H9 (cell line): ENCODE results near the gene CDC42SE1. TPM values are rescaled to one million over a fixed set of nuclear protein-coding genes. Genes with fewer than 3 reads are reported as not detected.

ENCODE experiments used
- DNase-seq: peaks from one replicate; pipeline ENCODE4 v3.0.0-alpha.2; 2017
- H2AFZ ChIP-seq: one replicate; pipeline ENCODE4 v1.6.1; 2013; ENCODE audit warnings: mild to moderate bottlenecking, low read length, control low read depth, moderate library complexity
- H2AK5ac ChIP-seq: 2 replicates; pipeline ENCODE4 v1.6.1; 2013; ENCODE audit warnings: low read length, control low read depth, mixed read lengths; ENCODE audit not compliant: insufficient read length
- H2BK120ac ChIP-seq: one replicate; pipeline ENCODE4 v1.6.1; 2013; ENCODE audit warnings: low read depth, mild to moderate bottlenecking, low read length, control low read depth, inconsistent platforms; ENCODE audit not compliant: poor library complexity, severe bottlenecking
- H2BK12ac ChIP-seq: 2 replicates; pipeline ENCODE4 v1.6.1; 2013; ENCODE audit warnings: low read length, control low read depth, mixed read lengths, low read depth; ENCODE audit not compliant: insufficient read length
- H2BK15ac ChIP-seq: 2 replicates; pipeline ENCODE4 v1.6.1; 2013; ENCODE audit warnings: low read depth, low read length, control low read depth
- H2BK20ac ChIP-seq: one replicate; pipeline ENCODE4 v1.6.1; 2013; ENCODE audit warnings: low read depth, mild to moderate bottlenecking, low read length, control low read depth, inconsistent platforms; ENCODE audit not compliant: poor library complexity, severe bottlenecking
- H2BK5ac ChIP-seq: 2 replicates; pipeline ENCODE4 v1.6.1; 2013; ENCODE audit warnings: low read length, control low read depth, mixed read lengths; ENCODE audit not compliant: insufficient read length
- H3K14ac ChIP-seq: 2 replicates; pipeline ENCODE4 v1.6.1; 2013; ENCODE audit warnings: low read length, control low read depth; ENCODE audit not compliant: insufficient read depth
- H3K18ac ChIP-seq: 2 replicates; pipeline ENCODE4 v1.6.1; 2013; ENCODE audit warnings: low read depth, mild to moderate bottlenecking, mixed read lengths, low read length, control low read depth; ENCODE audit not compliant: insufficient read length
- H3K23ac ChIP-seq: 2 replicates; pipeline ENCODE4 v1.6.1; 2013; ENCODE audit warnings: low read length, control low read depth, mixed read lengths, low read depth; ENCODE audit not compliant: insufficient read length
- H3K23me2 ChIP-seq: 2 replicates; pipeline ENCODE4 v1.6.1; 2013; ENCODE audit warnings: low read depth, mild to moderate bottlenecking, mixed read lengths, low read length, control low read depth; ENCODE audit not compliant: insufficient read length, poor library complexity, severe bottlenecking
- H3K27ac ChIP-seq: 2 replicates; pipeline ENCODE4 v1.5.1; 2013; ENCODE audit warnings: low read length, control low read depth, mixed read lengths, low read depth; ENCODE audit not compliant: insufficient read length
- H3K27me3 ChIP-seq: 2 replicates; pipeline ENCODE4 v1.6.1; 2013; ENCODE audit warnings: low read length, control low read depth, inconsistent platforms; ENCODE audit not compliant: insufficient read depth
- H3K4ac ChIP-seq: 2 replicates; pipeline ENCODE4 v1.6.1; 2013; ENCODE audit warnings: low read depth, mild to moderate bottlenecking, control low read depth, inconsistent platforms, low read length, moderate library complexity
- H3K4me1 ChIP-seq: 2 replicates; pipeline ENCODE4 v1.6.1; 2013; ENCODE audit warnings: low read length, control low read depth, inconsistent platforms; ENCODE audit not compliant: insufficient read depth
- H3K4me2 ChIP-seq: 2 replicates; pipeline ENCODE4 v1.6.1; 2013; ENCODE audit warnings: low read length, control low read depth, mixed read lengths; ENCODE audit not compliant: insufficient read length, insufficient read depth
- H3K56ac ChIP-seq: 2 replicates; pipeline ENCODE4 v1.6.1; 2013; ENCODE audit warnings: low read depth, mild to moderate bottlenecking, mixed read lengths, low read length, control low read depth; ENCODE audit not compliant: insufficient read length
- H3K79me1 ChIP-seq: 2 replicates; pipeline ENCODE4 v1.6.1; 2013; ENCODE audit warnings: low read depth, mild to moderate bottlenecking, moderate library complexity, low read length, control low read depth, inconsistent platforms; ENCODE audit not compliant: insufficient read depth, poor library complexity, severe bottlenecking
- H3K79me2 ChIP-seq: 2 replicates; pipeline ENCODE4 v1.6.1; 2013; ENCODE audit warnings: low read length, control low read depth, inconsistent platforms; ENCODE audit not compliant: insufficient read depth
- H3K9ac ChIP-seq: 2 replicates; pipeline ENCODE4 v1.6.1; 2013; ENCODE audit warnings: low read length, control low read depth, mixed read lengths; ENCODE audit not compliant: insufficient read length; ENCODE audit errors: extremely low read depth
- H3K9me3 ChIP-seq: one replicate; pipeline ENCODE4 v1.6.1; 2013; ENCODE audit warnings: low read depth, low read length, inconsistent platforms; ENCODE audit not compliant: control insufficient read depth
- H3T11ph ChIP-seq: one replicate; pipeline ENCODE4 v1.6.1; 2013; ENCODE audit warnings: mild to moderate bottlenecking, low read length, control low read depth, inconsistent platforms
- H4K20me1 ChIP-seq: one replicate; pipeline ENCODE4 v1.6.1; 2013; ENCODE audit not compliant: control insufficient read depth, insufficient read length, insufficient read depth
- H4K5ac ChIP-seq: 2 replicates; pipeline ENCODE4 v1.6.1; 2013; ENCODE audit warnings: low read depth, mild to moderate bottlenecking, mixed read lengths, low read length, control low read depth; ENCODE audit not compliant: insufficient read length
- H4K8ac ChIP-seq: replicated peaks from 2 replicates; pipeline ENCODE4 v1.6.1; 2013; ENCODE audit warnings: low read length, control low read depth, mixed read lengths, low read depth; ENCODE audit not compliant: insufficient read length
- H4K91ac ChIP-seq: 2 replicates; pipeline ENCODE4 v1.6.1; 2013; ENCODE audit warnings: low read depth, mild to moderate bottlenecking, moderate library complexity, mixed read lengths, low read length, control low read depth; ENCODE audit not compliant: insufficient read length
- H3K27ac Mint-ChIP-seq, 3 experiments: 2 replicates in 2 of 3; 3 replicates in 1 of 3; pipeline ENCODE4 v1.8.0; 2020 to 2021; ENCODE audit warnings: mixed read lengths in 3 of 3, mild to moderate bottlenecking in 1 of 3, moderate library complexity in 1 of 3
- H3K27me3 Mint-ChIP-seq: 2 replicates; pipeline ENCODE4 v1.8.0; 2021; ENCODE audit warnings: low read depth, mild to moderate bottlenecking, moderate library complexity, mixed read lengths
- H3K36me3 Mint-ChIP-seq, 3 experiments: 2 replicates in 2 of 3; 3 replicates in 1 of 3; pipeline ENCODE4 v1.8.0; 2020 to 2021; ENCODE audit warnings: low read depth in 3 of 3, mixed read lengths in 3 of 3; ENCODE audit not compliant: insufficient read depth in 1 of 3
- H3K4me1 Mint-ChIP-seq, 2 experiments: 2 replicates each; pipeline ENCODE4 v1.8.0; 2020; ENCODE audit warnings: mixed read lengths in 2 of 2
- H3K4me3 Mint-ChIP-seq, 2 experiments: 2 replicates in 1 of 2; 3 replicates in 1 of 2; pipeline ENCODE4 v1.8.0; 2020 to 2021; ENCODE audit warnings: mild to moderate bottlenecking in 2 of 2, mixed read lengths in 2 of 2, moderate library complexity in 1 of 2
- H3K9me3 Mint-ChIP-seq, 2 experiments: 2 replicates in 1 of 2; 3 replicates in 1 of 2; pipeline ENCODE4 v1.8.0; 2020; ENCODE audit warnings: mild to moderate bottlenecking in 2 of 2, mixed read lengths in 2 of 2, moderate library complexity in 1 of 2
- CTCF ChIP-seq: fragments of 200-600 bp; sonication (generic); conservative IDR thresholded peaks from 3 replicates; pipeline ENCODE4 v1.8.0; 2021; ENCODE audit warnings: antibody characterized with exemption, mild to moderate bottlenecking
- WGBS: extraction: QIAGEN DNeasy Blood & Tissue Kit; methylation state at CpG from one replicate; pipeline ENCODE4 v1.1.7; 2013; ENCODE audit warnings: missing lambda C conversion rate, low lambda C conversion rate, mixed read lengths; ENCODE audit not compliant: insufficient read length; ENCODE audit errors: extremely low coverage; 5-methylcytosine and 5-hydroxymethylcytosine counted together
- total RNA-seq: library from RNA; stranded (reverse); gene quantifications from 2 replicates; pipeline ENCODE4 v1.2.1, GENCODE V29; 2021

Gene CDC42SE1
- total RNA-seq, 1 experiment from 2014 or later = 87.3 TPM

DNA sequence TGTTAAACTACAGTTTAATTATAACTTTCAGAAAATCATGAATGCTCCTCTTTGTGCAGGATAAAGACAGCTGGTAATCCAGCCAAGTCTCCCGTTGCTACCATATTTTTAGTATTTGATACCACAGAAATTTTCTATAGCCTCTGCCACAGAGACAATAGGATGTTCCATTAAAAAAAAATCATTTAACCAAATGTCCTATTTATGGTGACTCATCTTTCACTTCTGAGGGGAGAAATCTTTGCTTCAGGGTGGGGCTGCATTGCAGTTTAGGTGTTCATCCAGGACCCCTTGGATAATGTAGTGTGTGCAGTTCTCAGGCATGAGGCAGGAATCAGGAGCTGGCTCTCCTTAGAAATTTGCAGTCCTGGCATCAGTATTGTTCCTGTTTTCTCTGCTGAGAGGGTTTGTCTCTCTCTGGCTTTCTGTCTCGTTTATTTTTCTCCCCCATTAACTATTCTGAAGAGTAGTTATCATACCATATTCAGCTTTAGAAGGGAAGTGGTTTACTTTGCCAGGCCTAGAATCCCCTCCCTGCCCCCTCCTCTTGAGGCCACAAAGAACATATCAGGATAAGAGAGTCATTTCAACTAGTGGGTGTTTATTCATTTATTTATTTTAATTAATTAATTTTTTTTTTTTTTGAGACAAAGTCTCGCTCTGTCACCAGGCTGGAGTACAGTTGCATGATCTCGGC, 48.1 kb downstream of the CDC42SE1 start:
- Histone ChIP-seq H2BK20ac (no peak overlapping the region), H4K8ac (no peak overlapping the region), H3K4ac (no peak overlapping the region), H3K9me3 (no peaks in the 10 kb centered on the region), H3K79me2 (no peaks in the 10 kb centered on the region; the same call in 1 of the 2 replicates), H4K5ac (no peak overlapping the region), H4K91ac (no peak overlapping the region), H3K4me1 (peaks cover 5% of the 10 kb centered on the region; the same call in 1 of the 2 replicates), H2AFZ (no peak overlapping the region), H2BK12ac (no peak overlapping the region), H4K20me1 (no peaks in the 10 kb centered on the region), H2BK15ac (no peak overlapping the region), H3K79me1 (no peaks in the 10 kb centered on the region), H3K14ac (no peak overlapping the region), H3K56ac (no peak overlapping the region), H3K18ac (no peak overlapping the region), H3K23me2 (peaks cover 12% of the 10 kb centered on the region), H2AK5ac (no peak overlapping the region), H3K23ac (no peak overlapping the region), H3K27me3 (no peaks in the 10 kb centered on the region), H3K27ac (no peak overlapping the region), H3T11ph (no peak overlapping the region), H2BK120ac (no peak overlapping the region), H2BK5ac (no peak overlapping the region), H3K4me2 (no peak overlapping the region), H3K9ac (no peak overlapping the region)
- H3K27ac Mint-ChIP-seq = no peak overlapping the region; a peak in 3 of 7 replicates
- TF ChIP-seq CTCF = no peak
- WGBS = no CpG with 5 or more reads among the region's 4 CpGs
- H3K27me3 Mint-ChIP-seq = no peaks in the 10 kb centered on the region
- H3K36me3 Mint-ChIP-seq = no peaks in the 10 kb centered on the region
- H3K9me3 Mint-ChIP-seq = no peaks in the 10 kb centered on the region; a peak in 2 of 5 replicates
- H3K4me1 Mint-ChIP-seq = peaks cover 24 to 27% of the 10 kb centered on the region in 2 experiments
- DNase-seq = no peak
- H3K4me3 Mint-ChIP-seq = no peak overlapping the region
